NCI-H2171 treated with DMSO at 0.1 percent for 48 hours (cell line): Measurements from ENCODE around the gene RBM22.

ENCODE experiments used
- DNase-seq: peaks from one replicate; lab custom pipeline; 2025; lab: John Stamatoyannopoulos, UW

The RBM22 gene

DNA sequence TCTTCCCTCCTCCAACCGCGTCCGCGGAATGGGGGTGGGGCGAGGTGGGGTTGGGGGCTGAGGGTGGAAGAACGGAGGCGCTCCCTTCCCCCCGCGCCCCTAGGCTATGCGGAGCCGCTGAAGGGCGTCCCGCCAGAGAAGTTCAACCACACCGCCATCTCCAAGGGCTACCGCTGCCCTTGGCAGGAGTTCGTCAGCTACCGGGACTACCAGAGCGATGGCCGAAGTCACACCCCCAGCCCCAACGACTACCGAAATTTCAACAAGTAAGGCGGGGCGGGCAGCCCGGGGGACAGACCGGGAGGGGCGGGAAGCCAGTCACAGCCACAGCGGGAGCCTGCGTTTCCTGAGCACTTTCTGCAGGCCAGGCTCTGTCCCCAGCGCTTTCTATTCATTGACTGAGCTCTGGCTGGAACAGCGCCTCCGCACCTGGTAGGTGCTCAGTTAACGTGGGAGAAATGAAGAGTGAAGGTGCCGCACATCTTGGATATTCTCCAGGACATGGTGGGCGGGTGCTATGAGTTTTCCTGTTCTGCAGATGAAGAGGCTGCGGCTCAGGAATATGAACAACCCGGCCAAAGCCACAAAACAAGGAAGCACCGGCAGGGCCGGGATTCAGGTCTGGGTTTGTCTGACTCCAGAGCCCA, 28.5 kb downstream of the RBM22 start:
- no peak for DNase-seq

DNA sequence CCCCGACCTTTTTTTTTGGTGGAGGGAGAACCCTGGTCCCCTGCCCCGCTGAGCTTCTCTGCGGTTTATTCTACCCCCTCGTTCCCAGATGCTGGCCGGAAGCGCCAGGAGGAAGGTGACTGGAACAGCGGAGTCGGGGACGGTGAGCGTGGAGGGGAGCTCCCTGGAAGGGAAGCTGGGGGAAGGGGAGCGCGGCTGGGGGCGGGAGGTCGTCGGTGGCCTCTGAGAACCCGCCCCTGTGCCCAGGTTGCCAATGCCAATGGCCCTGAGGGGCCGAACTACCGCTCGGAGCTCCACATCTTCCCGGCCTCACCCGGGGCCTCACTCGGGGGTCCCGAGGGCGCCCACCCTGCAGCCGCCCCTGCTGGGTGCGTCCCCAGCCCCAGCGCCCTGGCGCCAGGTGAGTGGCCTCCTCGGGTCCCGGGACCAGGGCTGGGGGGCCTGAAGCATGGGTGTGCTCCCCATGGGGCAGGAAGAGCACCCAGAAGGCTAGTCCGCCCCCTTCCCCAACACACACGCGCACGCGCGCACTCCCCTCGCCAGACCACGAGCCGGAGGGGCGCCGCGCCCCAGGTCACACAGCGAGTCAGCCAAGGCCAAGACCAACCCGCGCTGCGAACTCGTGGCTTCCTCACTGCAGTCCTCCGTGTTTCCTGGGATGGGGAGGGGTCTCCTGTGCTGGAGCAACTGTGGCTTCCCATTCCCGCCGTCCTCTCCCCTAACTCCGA, 29.2 kb downstream of the RBM22 start:
- DNase-seq, result no peak

DNA sequence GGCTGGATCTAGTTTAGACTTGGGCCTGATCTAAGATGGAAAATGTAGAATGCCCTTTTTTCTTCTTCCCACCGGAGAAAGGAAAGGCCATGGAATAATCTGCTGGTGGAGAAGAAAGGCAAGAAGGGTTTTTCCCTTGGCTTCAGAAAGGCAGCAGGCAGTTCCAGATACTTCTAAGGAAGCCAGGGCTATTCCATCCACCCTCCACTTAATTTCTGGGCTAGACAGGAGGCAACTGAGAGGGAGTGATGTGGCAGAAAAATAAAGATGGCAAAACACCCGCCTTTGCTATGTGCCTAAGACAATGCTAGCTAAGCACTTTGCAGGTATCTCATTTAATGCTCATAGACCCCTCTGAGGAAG, 29.9 kb downstream of the RBM22 start:
- no peak for DNase-seq

DNA sequence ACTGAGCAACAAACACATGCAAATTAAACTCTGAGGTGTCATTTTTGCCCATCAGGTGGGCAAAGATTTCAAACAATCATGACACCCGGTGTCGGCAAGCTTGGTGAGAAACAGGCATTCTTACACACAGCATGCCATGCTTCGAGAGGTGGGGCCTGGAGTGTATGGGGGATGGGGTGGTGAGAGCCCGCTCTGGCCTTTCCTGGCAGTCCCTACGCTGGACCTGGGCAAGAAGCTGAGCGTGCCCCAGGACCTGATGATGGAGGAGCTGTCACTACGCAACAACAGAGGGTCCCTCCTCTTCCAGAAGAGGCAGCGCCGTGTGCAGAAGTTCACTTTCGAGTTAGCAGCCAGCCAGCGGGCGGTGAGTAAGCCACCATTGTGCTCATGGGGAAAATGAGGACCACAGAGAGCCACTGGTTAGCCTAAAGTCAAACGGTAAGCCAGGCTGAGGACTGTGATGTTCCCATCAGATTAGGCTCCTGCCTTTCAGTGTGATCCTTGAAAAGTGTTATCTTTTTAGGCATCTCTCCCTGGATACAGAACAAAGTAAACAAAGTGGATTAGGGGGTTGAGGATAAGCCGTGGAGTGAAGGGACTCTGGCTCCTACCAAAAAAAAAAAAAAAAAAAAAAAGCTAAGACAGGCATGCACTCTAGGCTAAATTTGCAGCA, 30.5 kb downstream of the RBM22 start:
- DNase-seq, result no peak

DNA sequence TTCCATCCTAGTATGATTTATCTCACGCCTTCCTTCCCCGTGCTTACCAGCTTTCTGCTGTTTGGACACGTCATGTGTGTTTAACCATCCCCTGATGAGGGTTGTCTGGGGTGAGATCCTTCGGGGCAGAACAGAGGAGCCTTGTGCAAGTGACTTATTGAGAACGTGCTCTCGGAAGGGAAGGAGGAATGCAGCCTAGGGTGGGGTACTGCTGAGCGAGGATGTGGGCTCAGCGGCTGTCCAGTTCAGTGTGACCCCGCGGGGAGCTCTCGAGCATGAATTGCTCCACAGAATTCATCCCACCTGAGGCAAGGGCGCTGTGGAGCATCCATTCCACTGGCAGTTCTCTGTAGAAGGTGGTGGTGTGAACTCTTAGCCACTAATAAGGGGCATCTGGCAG, 35.8 kb downstream of the RBM22 start:
- no peak for DNase-seq

DNA sequence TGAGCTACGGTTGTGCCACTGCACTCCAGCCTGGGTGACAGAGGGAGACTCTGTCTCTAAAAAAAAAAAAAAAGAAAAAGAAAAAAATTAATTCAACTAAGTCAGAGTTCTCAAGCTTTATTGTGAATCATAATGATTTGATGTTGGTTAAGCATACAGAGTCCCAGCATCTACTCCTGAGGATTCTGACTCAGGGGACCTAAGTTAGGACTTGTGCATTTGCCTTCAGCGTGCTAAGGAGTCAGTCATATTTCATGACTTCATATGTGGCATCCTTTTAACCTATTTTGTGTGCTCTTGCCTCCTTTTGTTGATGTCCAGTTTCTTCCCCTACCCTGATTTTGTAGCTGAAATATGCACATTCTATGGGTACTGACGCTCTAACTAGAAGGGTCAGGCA, 36.9 kb downstream of the RBM22 start:
- no peak for DNase-seq

DNA sequence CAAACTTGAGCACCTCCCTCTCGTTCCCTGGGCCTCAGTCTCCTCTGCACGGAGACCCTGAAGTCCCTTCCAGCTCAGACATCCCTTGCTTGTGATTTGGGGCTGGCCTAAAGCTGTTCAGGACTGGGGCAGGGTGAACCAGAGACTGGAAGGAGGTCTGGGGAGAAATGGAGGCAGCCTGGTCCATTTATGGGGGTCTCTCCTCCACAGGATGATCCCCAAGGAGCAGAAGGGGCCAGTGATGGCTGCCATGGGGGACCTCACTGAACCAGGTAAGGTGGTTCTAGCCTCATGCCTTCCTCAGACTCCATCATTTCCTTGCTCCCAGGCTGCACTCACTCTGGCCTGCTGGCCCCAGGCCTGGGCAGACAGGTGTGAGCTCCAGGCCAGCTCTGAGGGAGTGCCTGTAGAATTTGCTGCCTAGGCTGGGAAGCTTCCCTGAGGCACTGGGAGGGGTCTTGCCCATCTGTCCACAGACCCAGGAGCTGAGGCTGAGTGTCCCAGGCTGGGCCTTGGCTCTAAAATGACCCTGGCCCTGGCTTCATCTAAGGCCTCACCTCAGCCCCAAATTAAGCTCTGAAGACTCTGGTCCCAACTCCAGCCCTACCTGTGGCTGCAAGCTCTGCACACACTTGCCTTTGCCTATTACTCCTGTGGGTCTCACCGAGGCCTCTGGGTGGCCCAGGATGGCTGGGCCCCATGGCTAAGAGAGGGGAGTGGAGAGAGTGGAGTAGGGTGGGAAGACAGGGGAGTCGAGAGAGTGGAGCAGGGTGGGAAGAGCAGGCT, 37.9 kb downstream of the RBM22 start:
- no peak for DNase-seq

DNA sequence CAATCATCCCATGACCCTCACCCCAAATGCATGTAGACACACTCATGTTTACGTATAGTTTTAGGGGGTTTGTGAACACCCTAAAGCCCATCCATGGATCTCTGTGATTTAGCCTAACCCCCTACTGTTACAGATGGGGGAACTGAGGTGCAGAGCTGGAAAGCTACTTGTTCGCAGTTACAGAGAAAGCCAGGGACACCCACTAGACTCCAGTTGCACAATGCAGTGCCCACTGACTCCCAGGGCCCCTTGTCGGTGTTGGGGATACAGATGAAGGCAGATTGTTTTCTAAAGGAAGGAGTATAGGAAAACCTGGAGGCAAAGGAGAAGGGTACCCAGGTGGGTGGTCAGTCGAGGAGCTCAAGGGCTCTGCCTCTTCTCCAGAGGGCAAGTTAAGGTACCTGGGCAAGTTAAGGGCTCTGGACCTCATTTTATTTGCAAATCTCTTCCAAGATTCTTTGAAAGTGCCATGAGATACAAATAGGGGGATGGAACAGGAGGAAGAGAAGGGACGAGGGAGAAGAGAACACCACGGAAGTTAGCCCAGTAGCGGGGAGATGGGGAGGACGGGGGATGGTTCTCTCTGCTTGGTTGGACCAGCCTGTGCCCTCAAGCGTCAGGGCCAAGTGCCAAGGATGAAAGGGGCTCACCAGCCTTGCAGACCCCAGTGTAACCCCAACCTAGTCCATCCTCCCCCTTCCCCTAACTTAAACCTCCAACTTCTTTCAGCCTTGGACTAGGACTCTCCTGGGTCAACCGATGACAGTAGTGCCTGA, 38.9 kb downstream of the RBM22 start:
- DNase-seq, result no peak

DNA sequence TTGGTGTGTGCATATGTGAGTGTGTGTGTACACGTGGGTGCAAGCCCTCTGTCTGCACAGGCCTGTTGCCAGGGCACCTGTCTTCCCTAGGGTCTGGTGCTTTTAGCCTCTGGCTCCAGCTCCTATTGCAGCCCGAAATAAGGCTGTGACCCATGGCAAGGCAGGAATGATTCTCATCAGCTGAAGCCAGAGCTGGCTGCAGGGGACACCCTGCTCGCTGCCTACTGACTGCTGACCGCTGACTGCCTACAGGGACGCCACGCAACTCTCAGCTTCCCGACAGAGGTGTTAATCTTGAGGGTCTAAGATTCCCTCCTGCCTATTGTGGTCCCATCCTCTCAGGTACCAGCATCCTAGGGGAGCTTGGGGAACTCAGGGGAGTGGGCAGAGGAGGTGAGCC, 39.8 kb downstream of the RBM22 start, which contains the start of gene MYOZ3:
MYOZ3 (plus strand) TSS at position 166 of the 400 bp plus-strand sequence. CDS start 1,691 bp downstream, outside the sequence.
- DNase-seq, result no peak

DNA sequence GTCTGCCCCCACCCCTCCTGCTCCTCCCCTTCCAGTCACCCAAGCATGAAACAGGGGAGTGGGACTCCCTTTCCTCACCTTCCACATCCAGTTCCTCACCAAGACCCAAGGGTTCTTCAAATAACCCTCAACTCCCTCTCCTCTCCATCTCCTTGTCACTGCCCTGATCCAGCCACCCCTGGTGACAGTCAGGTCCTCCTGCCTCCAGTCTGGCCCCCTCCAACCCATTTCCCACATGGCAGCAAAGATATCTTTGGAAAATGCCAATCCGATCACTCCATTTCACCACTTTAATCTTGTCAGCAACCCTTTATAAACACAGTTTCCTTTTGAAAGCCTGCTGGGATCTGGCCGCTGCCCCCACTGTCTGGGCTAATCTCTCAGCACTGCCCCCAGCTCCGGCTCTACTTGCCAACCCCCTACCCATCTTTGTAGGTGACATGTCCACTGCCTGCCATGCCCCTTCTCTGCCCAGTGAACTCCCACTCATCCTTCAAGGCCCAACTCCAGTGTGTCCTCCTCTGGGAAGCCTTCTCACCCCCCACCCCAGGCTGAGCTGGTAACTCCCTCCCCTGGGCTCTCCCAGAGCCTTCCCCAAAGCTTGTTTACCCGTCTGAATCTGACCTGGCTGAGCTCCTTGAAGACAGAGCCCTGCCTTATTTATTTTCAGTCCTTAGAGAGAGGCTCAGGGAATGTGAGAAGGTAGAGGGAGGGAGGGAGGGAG, 40.6 kb downstream of the RBM22 start:
- no peak for DNase-seq

DNA sequence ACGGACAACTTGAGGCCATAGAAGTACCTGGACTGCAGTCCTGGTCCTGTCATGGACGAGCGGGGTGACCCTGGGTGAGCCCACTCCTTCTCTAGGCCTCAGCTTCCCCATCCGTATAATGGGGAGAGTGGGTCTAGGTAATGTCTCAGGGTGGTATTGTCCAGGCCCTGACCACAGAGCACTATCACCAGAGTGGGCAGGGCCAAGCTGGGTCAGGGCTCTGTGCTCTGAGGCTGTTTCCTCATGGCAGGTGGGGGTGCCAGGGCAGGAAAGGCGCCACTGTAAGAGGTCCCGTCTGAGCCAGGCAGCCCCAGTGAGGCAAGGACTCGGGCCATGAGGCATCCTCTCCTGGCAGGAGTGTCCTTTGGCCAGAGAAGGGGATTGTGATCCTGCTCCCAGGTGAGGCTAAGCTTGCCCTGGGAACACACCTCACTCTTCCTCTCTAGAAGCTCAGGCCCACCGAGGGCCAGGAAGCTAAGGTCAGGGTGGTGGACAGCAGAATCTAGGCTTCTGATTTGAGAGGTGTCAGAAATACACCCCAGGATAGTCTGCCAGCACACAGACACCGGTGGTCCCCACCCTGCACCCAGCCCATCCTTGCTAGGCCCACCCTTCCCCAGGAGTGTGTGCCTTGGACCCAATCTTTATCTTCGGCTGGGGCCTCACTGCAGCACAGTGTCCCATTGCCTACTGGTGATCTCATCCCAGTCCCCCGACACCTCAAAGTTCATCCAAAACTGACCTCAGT, 41.3 kb downstream of the RBM22 start:
- DNase-seq, result no peak

DNA sequence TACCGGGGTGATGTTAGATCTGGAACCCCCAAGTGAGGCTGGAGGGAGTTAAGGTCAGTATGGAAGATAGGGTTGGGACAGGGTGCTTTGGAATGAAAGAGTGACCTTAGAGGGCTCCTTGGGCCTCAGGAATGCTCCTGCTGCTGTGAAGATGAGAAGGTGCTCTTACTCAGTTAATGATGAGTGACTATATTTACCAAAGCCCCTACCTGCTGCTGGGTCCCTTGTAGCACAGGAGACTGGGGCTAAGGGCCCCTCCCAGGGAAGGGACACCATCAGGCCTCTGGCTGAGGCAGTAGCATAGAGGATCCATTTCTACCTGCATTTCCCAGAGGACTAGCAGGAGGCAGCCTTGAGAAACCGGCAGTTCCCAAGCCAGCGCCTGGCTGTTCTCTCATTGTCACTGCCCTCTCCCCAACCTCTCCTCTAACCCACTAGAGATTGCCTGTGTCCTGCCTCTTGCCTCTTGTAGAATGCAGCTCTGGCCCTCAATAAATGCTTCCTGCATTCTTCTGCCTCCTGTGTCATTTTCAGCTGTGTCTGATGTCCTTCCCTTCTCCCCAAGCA, 42.1 kb downstream of the RBM22 start:
- no peak for DNase-seq

DNA sequence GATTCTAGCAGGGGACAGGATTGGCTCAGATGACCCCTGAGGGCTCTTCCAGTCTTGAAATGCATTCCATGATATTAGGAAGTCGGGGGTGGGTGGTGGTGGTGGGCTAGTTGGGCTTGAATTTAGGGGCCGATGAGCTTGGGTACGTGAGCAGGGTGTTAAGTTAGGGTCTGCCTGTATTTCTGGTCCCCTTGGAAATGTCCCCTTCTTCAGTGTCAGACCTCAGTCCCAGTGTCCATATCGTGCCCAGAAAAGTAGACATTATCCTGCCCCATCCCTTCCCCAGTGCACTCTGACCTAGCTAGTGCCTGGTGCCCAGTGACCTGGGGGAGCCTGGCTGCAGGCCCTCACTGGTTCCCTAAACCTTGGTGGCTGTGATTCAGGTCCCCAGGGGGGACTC, 42.7 kb downstream of the RBM22 start:
- no peak for DNase-seq

DNA sequence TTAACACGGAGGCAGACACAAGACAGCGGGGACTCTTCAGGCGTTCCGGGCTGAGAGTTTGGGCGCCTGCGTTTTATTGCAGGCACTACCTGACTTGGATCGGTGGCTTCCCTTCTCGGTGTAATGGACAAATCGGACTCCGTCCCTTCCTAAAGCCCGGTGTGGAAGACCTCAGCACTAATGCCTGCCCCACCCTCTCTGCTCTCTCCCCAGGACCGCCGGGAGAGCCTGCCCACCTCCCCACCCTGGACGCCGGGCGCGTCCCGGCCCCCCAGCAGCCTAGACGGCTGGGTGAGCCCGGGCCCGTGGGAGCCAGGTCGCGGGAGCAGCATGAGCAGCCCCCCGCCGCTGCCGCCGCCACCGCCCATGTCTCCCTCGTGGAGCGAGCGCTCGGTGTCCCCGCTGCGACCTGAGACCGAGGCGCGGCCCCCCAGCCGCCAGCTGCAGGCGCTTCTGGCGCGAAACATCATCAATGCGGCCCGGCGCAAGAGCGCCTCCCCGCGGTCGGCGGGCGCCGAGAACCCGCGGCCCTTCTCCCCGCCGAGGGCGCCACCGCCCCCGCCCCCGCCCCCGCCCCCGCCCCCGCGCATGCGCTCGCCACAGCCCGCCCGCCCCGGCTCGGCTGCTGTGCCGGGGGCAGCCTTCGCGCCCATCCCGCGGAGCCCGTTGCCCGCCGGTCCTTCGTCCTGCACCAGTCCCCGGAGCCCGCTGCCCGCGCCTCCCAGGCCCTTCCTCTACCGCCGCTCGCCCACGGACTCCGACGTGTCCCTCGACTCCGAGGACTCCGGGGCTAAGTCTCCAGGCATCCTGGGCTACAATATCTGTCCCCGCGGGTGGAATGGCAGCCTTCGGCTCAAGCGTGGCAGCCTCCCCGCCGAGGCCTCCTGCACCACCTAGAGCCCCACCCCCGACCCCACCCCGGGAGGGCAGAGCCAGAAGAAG, 44.4 kb downstream of the RBM22 start:
- peak; percentile 59 for DNase-seq

DNA sequence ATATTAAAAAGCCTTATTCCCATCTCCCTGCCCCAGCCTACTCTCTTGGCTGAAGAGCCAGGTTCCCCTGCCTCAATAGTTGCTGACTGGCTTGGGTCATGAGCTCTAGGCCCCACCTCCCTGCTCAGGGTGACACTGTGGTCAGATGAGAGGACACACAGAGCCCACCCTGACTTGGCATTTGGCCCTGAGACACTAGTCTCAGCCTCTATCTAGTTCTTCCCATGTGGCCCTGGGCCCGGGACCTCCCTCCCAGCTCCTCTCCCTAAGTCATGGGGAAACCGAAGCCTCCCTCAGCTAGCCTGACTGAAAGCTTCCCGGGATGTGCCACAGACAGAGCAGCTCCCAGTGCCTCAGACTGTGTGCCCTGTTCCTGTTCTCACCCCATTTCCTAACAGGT, 45.6 kb downstream of the RBM22 start:
- DNase-seq, result no peak

DNA sequence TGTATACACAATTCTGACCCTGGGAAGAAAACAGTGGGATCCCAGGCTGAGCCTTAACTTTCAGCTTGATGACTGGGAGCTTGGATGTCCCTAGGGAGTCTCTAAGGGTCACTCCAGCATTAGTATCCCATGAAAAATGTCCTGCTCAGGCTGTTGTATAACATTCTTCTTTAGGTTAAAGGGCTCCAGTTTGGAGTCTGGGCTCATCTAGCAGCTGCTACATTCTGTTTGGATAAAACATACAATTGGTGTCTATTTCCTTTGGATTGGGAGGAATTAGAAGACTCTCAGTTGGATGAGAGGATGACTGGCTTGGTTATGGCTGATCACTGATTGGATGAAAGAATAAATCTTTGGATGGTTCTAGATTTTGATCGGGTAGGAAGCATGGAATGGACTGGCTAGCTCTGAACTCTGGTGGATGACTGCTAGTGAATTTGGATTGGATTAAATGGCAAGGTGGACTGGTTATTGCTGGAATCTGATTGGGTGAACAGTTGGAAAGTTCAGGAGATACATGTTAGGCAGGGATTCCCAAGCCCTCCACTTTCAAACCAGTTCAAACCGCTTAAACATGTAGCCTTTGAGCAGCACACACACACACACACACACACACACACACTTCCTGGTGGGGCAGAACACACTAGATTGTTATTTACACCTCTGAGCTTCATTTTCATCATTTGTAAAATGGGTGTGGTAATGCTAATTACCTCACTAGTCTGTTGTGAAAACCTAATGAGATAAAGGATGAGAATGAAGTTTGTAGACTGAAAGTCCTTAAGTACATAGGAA, 46.9 kb downstream of the RBM22 start:
- no peak for DNase-seq

DNA sequence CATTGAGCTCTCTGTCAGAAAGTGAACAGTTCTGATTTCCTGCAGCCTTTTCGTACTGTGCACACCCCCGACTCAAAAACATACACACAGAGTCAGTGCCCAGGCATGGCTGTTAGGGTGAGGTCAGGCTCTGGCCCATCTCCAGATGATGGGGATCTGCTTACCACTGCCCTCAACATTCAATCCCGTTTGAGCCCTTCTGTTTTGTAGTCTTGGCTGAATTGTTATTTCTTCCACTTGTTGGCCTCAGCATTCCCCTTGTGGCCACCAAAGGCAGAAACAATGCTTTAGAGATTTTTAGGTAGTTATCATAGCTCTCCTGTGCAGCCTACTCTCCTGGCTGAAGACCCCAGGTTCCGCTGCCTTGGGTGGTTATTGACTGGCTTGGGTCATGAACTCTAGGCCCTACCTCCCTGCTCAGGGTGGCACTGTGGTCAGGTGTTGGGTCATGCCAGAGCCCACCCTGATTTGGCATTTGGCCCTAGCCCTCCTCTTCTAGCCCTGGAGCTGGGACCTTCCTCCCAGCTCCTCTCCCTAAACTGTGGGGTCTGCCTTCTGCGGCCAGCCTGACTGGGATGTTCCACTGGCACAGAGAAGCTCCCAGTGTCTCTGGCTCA, 47.6 kb downstream of the RBM22 start:
- no peak for DNase-seq
